CD14-positive monocyte (primary cell): ENCODE results near the gene PRKCA. TPM values are rescaled to one million over a fixed set of nuclear protein-coding genes. Genes with fewer than 3 reads are reported as not detected.

ENCODE experiments used
- DNase-seq, 3 donors: peaks; one replicate each; pipeline ENCODE4 v3.0.0-alpha.2; 2011 to 2022
- H2AFZ ChIP-seq: 2 replicates; pipeline ENCODE4 v1.6.0; 2012; ENCODE audit warnings: mild to moderate bottlenecking, low read depth, low read length, inconsistent platforms; ENCODE audit not compliant: insufficient read depth, poor library complexity, severe bottlenecking
- H3K27ac ChIP-seq, 2 donors: 1 replicate in 1 of 2; 2 replicates in 1 of 2; pipeline ENCODE4 v1.5.1; 2012 to 2013; ENCODE audit warnings: low read length in 2 of 2, control low read depth in 1 of 2, inconsistent platforms in 1 of 2, low read depth in 1 of 2, mild to moderate bottlenecking in 1 of 2
- H3K27me3 ChIP-seq, 2 donors: one replicate each; pipeline versions ENCODE4 v1.6.0 to v1.6.1; 2011 to 2013; ENCODE audit warnings: low read length in 2 of 2; ENCODE audit not compliant: control insufficient read depth in 2 of 2, insufficient read depth in 2 of 2
- H3K36me3 ChIP-seq, 2 donors: replicated peaks in 1 of 2; 1 replicate in 1 of 2; 2 replicates in 1 of 2; pipeline versions ENCODE4 v1.5.1 to v1.6.1; 2012 to 2013; ENCODE audit warnings: low read length in 2 of 2, control low read depth in 1 of 2, inconsistent platforms in 1 of 2, mild to moderate bottlenecking in 1 of 2; ENCODE audit not compliant: insufficient read depth in 2 of 2, control insufficient read depth in 1 of 2
- H3K4me1 ChIP-seq, 2 donors: 1 replicate in 1 of 2; 2 replicates in 1 of 2; pipeline versions ENCODE4 v1.5.1 to v1.6.1; 2012 to 2013; ENCODE audit warnings: low read length in 2 of 2, control low read depth in 1 of 2, inconsistent platforms in 1 of 2, mild to moderate bottlenecking in 1 of 2, moderate library complexity in 1 of 2; ENCODE audit not compliant: insufficient read depth in 2 of 2, control insufficient read depth in 1 of 2
- H3K4me2 ChIP-seq: replicated peaks from 2 replicates; pipeline ENCODE3; 2012; ENCODE audit warnings: low read length, moderate library complexity, mild to moderate bottlenecking; ENCODE audit not compliant: poor library complexity, severe bottlenecking; ENCODE audit errors: extremely low read depth
- H3K4me3 ChIP-seq, 3 experiments: fragments of 200-600 bp in 1 of 3; sonication (generic) in 1 of 3; replicated peaks in 1 of 3; 1 replicate in 2 of 3; 2 replicates in 1 of 3; pipeline ENCODE4 v1.5.1; 2011 to 2013; ENCODE audit warnings: low read length in 3 of 3, mild to moderate bottlenecking in 3 of 3, control low read depth in 2 of 3, low read depth in 2 of 3, inconsistent platforms in 1 of 3, moderate library complexity in 1 of 3
- H3K79me2 ChIP-seq: 2 replicates; pipeline ENCODE4 v1.6.0; 2012; ENCODE audit warnings: mild to moderate bottlenecking, control low read depth, inconsistent platforms, low read length, moderate library complexity; ENCODE audit not compliant: insufficient read depth
- H3K9ac ChIP-seq: 2 replicates; pipeline ENCODE4 v1.6.0; 2017; ENCODE audit warnings: low read length, mild to moderate bottlenecking; ENCODE audit not compliant: insufficient read depth, poor library complexity, severe bottlenecking
- H3K9me3 ChIP-seq, 2 donors: replicated peaks in 1 of 2; 1 replicate in 1 of 2; 2 replicates in 1 of 2; pipeline versions ENCODE4 v1.5.1 to v1.6.1; 2012 to 2013; ENCODE audit warnings: low read length in 2 of 2, control low read depth in 1 of 2; ENCODE audit not compliant: control insufficient read depth in 1 of 2, insufficient read depth in 1 of 2
- H4K20me1 ChIP-seq: 2 replicates; pipeline ENCODE4 v1.6.0; 2012; ENCODE audit warnings: mild to moderate bottlenecking, low read length, control low read depth, moderate library complexity; ENCODE audit not compliant: insufficient read depth
- H3K27ac Mint-ChIP-seq, 7 donors: one replicate each; pipeline ENCODE4 v1.8.0; 2020; ENCODE audit warnings: mild to moderate bottlenecking in 7 of 7, mixed read lengths in 7 of 7, moderate library complexity in 6 of 7, inconsistent platforms in 2 of 7
- H3K27me3 Mint-ChIP-seq, 3 donors: one replicate each; pipeline ENCODE4 v1.8.0; 2021 to 2022; ENCODE audit warnings: low read depth in 3 of 3, mild to moderate bottlenecking in 3 of 3, mixed read lengths in 3 of 3, moderate library complexity in 3 of 3, inconsistent platforms in 1 of 3
- H3K36me3 Mint-ChIP-seq, 2 donors: one replicate each; pipeline ENCODE4 v1.8.0; 2020; ENCODE audit warnings: mixed read lengths in 2 of 2, inconsistent platforms in 1 of 2, mild to moderate bottlenecking in 1 of 2
- H3K4me1 Mint-ChIP-seq: one replicate; pipeline ENCODE4 v1.8.0; 2020; ENCODE audit warnings: mild to moderate bottlenecking, mixed read lengths
- H3K4me3 Mint-ChIP-seq, 2 donors: one replicate each; pipeline ENCODE4 v1.8.0; 2020; ENCODE audit warnings: mild to moderate bottlenecking in 2 of 2, mixed read lengths in 2 of 2, moderate library complexity in 1 of 2
- H3K9me3 Mint-ChIP-seq, 7 donors: one replicate each; pipeline ENCODE4 v1.8.0; 2020 to 2022; ENCODE audit warnings: mixed read lengths in 7 of 7, mild to moderate bottlenecking in 6 of 7, moderate library complexity in 6 of 7, inconsistent platforms in 2 of 7
- WGBS: methylation state at CpG from one replicate; pipeline ENCODE4 v1.1.5; 2013; ENCODE audit warnings: missing lambda C conversion rate; ENCODE audit not compliant: insufficient coverage; 5-methylcytosine and 5-hydroxymethylcytosine counted together
- intact Hi-C, 2 donors: fragments of 100-400 bp; cut with micrococcal nuclease; formaldehyde crosslinking; loops; one replicate each; pipeline versions ENCODE4 v1.15.0 to v1.15.1; 2023
- polyA plus RNA-seq, 3 donors: library from polyadenylated mRNA; depleted of rRNA in 1 of 3; unstranded in 2 of 3; stranded (reverse) in 1 of 3; fragments of 300-500 nt in 2 of 3; fragments of >200 nt in 1 of 3; fragmentation: Illumina TruSeq in 2 of 3; gene quantifications; 1 replicate in 2 of 3; 2 replicates in 1 of 3; pipeline ENCODE4 v1.2.3, GENCODE V29; 2012 to 2021
- TF ChIP-seq, protein P1 (sequence below): fragments of 200-600 bp; IDR thresholded peaks from one replicate; pipeline ENCODE4 v1.8.0; 2022; ENCODE audit warnings: antibody characterized with exemption, mild to moderate bottlenecking

PRKCA gene
- polyA plus RNA-seq, 3 donors = 0.22 to 7.1 (median 0.30) TPM

DNA sequence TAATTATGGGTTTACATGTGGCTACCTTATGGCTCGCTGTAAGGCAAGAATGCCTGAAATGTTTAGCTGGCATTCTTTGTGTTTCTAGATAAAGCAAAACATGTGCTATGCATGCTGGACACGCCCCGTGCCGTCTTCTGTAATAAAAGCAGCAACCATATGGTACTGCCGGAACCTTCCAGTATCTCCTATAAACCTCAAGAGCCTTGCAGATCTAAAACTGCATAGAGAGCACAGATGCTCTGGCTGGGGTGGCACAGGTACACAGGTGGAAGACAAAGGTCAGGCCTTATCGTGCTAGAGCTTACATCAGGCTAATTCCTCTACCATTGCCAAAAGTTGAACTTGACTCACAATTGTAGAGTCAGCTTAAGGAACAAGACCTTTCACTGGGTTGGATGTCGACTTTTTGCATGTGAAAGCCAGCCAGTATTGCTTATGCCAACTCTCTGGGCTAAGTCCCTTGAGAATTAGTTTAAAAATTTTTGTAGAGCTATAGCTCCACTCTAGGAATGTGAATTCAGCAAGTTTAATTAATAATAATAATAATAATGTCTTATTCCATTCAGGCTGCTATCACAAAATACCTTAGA, 345.1 kb downstream of the PRKCA start:
- no peaks in the 10 kb centered on the region for H3K9me3 ChIP-seq

DNA sequence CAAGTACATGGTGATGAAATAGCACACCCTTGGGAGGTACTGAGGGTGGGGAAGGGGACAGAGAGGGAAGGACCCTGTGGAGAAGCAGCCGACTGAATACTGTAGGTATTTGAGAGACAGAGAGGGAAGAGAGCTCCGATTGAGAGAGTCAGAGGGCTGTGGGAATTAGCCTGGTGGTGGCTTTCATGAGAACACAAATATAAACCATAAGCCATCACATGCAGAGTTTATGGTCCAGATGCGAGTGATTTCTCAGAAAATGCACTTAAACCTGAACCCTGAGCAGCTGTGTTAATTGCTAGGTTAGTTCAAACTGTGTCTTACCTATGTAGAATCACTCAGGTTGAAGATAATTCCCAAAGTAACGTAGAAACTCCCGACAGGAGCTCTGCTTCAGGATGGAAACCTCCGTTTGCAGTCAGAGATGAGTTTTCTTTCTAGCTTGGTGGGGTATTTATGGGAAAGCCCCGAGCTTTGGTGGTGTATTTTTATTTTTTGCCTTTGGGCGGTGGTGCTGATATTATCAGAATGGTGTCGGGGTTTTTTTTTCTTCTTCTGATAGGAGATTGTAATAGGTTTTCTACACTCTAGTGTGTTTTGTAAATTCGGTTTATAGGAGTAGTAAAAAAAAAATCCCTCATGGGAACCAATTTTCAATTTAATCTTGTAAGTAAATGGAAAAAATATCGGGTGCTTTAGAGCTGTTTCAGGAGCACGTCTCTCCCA, 347.6 kb downstream of the PRKCA start:
- H3K4me1 Mint-ChIP-seq = no peaks in the 10 kb centered on the region
- H3K9me3 ChIP-seq = no peaks in the 10 kb centered on the region
- peaks cover 21 to 71% of the 10 kb centered on the region in 2 donors for H3K36me3 ChIP-seq
- peaks cover 0 to 2% (median 0%) of the 10 kb centered on the region in 3 donors for H3K27me3 Mint-ChIP-seq
- H3K27me3 ChIP-seq = no peaks in the 10 kb centered on the region
- H2AFZ ChIP-seq = no peak overlapping the region
- H3K27ac Mint-ChIP-seq = no peak overlapping the region
- no peak for DNase-seq
- H3K4me3 Mint-ChIP-seq = no peak overlapping the region
- no peak overlapping the region for H3K27ac ChIP-seq
- no peak overlapping the region for H3K4me3 ChIP-seq
- no peak overlapping the region for H3K9ac ChIP-seq
- no peak overlapping the region for H3K4me2 ChIP-seq
- intact Hi-C loops = no loop called here
- H4K20me1 ChIP-seq = no peaks in the 10 kb centered on the region
- TF ChIP-seq, protein P1, sequence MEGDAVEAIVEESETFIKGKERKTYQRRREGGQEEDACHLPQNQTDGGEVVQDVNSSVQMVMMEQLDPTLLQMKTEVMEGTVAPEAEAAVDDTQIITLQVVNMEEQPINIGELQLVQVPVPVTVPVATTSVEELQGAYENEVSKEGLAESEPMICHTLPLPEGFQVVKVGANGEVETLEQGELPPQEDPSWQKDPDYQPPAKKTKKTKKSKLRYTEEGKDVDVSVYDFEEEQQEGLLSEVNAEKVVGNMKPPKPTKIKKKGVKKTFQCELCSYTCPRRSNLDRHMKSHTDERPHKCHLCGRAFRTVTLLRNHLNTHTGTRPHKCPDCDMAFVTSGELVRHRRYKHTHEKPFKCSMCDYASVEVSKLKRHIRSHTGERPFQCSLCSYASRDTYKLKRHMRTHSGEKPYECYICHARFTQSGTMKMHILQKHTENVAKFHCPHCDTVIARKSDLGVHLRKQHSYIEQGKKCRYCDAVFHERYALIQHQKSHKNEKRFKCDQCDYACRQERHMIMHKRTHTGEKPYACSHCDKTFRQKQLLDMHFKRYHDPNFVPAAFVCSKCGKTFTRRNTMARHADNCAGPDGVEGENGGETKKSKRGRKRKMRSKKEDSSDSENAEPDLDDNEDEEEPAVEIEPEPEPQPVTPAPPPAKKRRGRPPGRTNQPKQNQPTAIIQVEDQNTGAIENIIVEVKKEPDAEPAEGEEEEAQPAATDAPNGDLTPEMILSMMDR = no peak
- 100% methylated on average over 3 of the region's 12 CpGs for WGBS
- peaks cover 58 to 72% of the 10 kb centered on the region in 2 donors for H3K36me3 Mint-ChIP-seq
- H3K9me3 Mint-ChIP-seq = no peaks in the 10 kb centered on the region
- no peaks in the 10 kb centered on the region for H3K4me1 ChIP-seq
- no peaks in the 10 kb centered on the region for H3K79me2 ChIP-seq

More for the DNA sequence above, 345.1 kb downstream of the PRKCA start:
- TF ChIP-seq, protein P1 = no peak
- Histone ChIP-seq H3K4me2 (no peak overlapping the region), H4K20me1 (no peaks in the 10 kb centered on the region), H2AFZ (no peak overlapping the region), H3K9ac (no peak overlapping the region), H3K4me3 (no peak overlapping the region), H3K36me3 (peaks cover 24 to 72% of the 10 kb centered on the region in 2 donors), H3K27me3 (no peaks in the 10 kb centered on the region), H3K4me1 (no peaks in the 10 kb centered on the region), H3K79me2 (no peaks in the 10 kb centered on the region), H3K27ac (no peak overlapping the region)
- Mint-ChIP-seq H3K4me1 (no peaks in the 10 kb centered on the region), H3K27ac (no peak overlapping the region), H3K4me3 (no peak overlapping the region), H3K36me3 (peaks cover 44 to 56% of the 10 kb centered on the region in 2 donors), H3K9me3 (no peaks in the 10 kb centered on the region), H3K27me3 (no peaks in the 10 kb centered on the region)
- no peak for DNase-seq
- intact Hi-C loops = no loop called here
- 96% methylated on average over 5 of the region's 7 CpGs for WGBS
